IPS-18a (cell line): ENCODE measurements around the gene DUOX1.
"Not testable (repeated sequence)": the region's sequence is repeated elsewhere in the genome, so short reads cannot be mapped to it uniquely, and the experiment has no call there.

Source experiments
- H3K27ac ChIP-seq: one replicate; pipeline ENCODE4 v1.5.1; 2013; ENCODE audit warnings: low read length
- H3K27me3 ChIP-seq: one replicate; pipeline ENCODE4 v1.6.1; 2013; ENCODE audit warnings: mild to moderate bottlenecking, low read length; ENCODE audit not compliant: control insufficient read depth, insufficient read depth
- H3K36me3 ChIP-seq: one replicate; pipeline ENCODE4 v1.6.1; 2013; ENCODE audit warnings: low read depth, low read length; ENCODE audit not compliant: control insufficient read depth
- H3K4me1 ChIP-seq: one replicate; pipeline ENCODE4 v1.6.1; 2013; ENCODE audit warnings: low read depth, low read length; ENCODE audit not compliant: control insufficient read depth
- H3K4me3 ChIP-seq: one replicate; pipeline ENCODE4 v1.5.1; 2013; ENCODE audit warnings: low read length
- H3K9ac ChIP-seq: one replicate; pipeline ENCODE4 v1.6.1; 2013; ENCODE audit warnings: mild to moderate bottlenecking, low read length, moderate library complexity
- H3K9me3 ChIP-seq: one replicate; pipeline ENCODE4 v1.6.1; 2013; ENCODE audit warnings: low read depth, low read length; ENCODE audit not compliant: control insufficient read depth

DUOX1 gene

GRCh38 chr15:45093622-45094357 is 36.0 kb upstream of the DUOX1 start:
- H3K9ac ChIP-seq: no peak overlapping the region
- no peaks in the 10 kb centered on the region for H3K36me3 ChIP-seq

GRCh38 chr15:45094358-45094730 is 35.5 kb upstream of the DUOX1 start:
- H3K4me1 ChIP-seq: no peaks in the 10 kb centered on the region
- no peaks in the 10 kb centered on the region for H3K36me3 ChIP-seq
- H3K9ac ChIP-seq: no peak overlapping the region
- H3K27ac ChIP-seq: no peak overlapping the region
- no peak overlapping the region for H3K4me3 ChIP-seq
- H3K27me3 ChIP-seq: no peaks in the 10 kb centered on the region
- H3K9me3 ChIP-seq: no peaks in the 10 kb centered on the region

More at GRCh38 chr15:45093622-45094357, 36.0 kb upstream of the DUOX1 start:
- no peaks in the 10 kb centered on the region for H3K4me1 ChIP-seq
- H3K27me3 ChIP-seq: no peaks in the 10 kb centered on the region
- H3K9me3 ChIP-seq: no peaks in the 10 kb centered on the region
- no peak overlapping the region for H3K4me3 ChIP-seq
- H3K27ac ChIP-seq: no peak overlapping the region

- Histone ChIP-seq H3K9ac (no peak overlapping the region), H3K27ac (no peak overlapping the region), H3K27me3 (peaks cover 3% of the 10 kb centered on the region), H3K36me3 (no peaks in the 10 kb centered on the region), H3K4me1 (peaks cover 3% of the 10 kb centered on the region), H3K9me3 (no peaks in the 10 kb centered on the region), H3K4me3 (no peak overlapping the region)
These were observed 34.1 kb upstream of the DUOX1 start for GRCh38 chr15:45095661-45096060.

- Histone ChIP-seq H3K36me3 (no peaks in the 10 kb centered on the region), H3K4me1 (peaks cover 14% of the 10 kb centered on the region), H3K9me3 (no peaks in the 10 kb centered on the region), H3K9ac (no peak overlapping the region), H3K27me3 (peaks cover 3% of the 10 kb centered on the region), H3K27ac (no peak overlapping the region), H3K4me3 (no peak overlapping the region)
These were observed 32.3 kb upstream of the DUOX1 start for GRCh38 chr15:45097466-45097865.

- no peak overlapping the region for H3K4me3 ChIP-seq
These were observed 30.1 kb upstream of the DUOX1 start for GRCh38 chr15:45099549-45100165.

GRCh38 chr15:45100884-45101625 is 28.7 kb upstream of the DUOX1 start:
- Histone ChIP-seq H3K27me3 (peaks cover 3% of the 10 kb centered on the region), H3K36me3 (no peaks in the 10 kb centered on the region), H3K4me1 (peaks cover 14% of the 10 kb centered on the region), H3K4me3 (no peak overlapping the region), H3K9me3 (no peaks in the 10 kb centered on the region), H3K9ac (no peak overlapping the region), H3K27ac (no peak overlapping the region)

More at GRCh38 chr15:45099549-45100165, 30.1 kb upstream of the DUOX1 start:
- peaks cover 14% of the 10 kb centered on the region for H3K4me1 ChIP-seq
- H3K9me3 ChIP-seq: no peaks in the 10 kb centered on the region
- no peak overlapping the region for H3K27ac ChIP-seq
- no peaks in the 10 kb centered on the region for H3K36me3 ChIP-seq
- no peak overlapping the region for H3K9ac ChIP-seq
- peaks cover 3% of the 10 kb centered on the region for H3K27me3 ChIP-seq

- Histone ChIP-seq H3K4me1 (peaks cover 14% of the 10 kb centered on the region), H3K4me3 (no peak overlapping the region), H3K27me3 (peaks cover 3% of the 10 kb centered on the region), H3K9ac (no peak overlapping the region), H3K9me3 (no peaks in the 10 kb centered on the region), H3K27ac (no peak overlapping the region), H3K36me3 (no peaks in the 10 kb centered on the region)
These were observed 28.0 kb upstream of the DUOX1 start for GRCh38 chr15:45101749-45102148.

GRCh38 chr15:45102226-45102625 is 27.6 kb upstream of the DUOX1 start:
- Histone ChIP-seq H3K27me3 (peaks cover 3% of the 10 kb centered on the region), H3K4me3 (no peak overlapping the region), H3K9me3 (no peaks in the 10 kb centered on the region)

GRCh38 chr15:45104170-45104569 is 25.6 kb upstream of the DUOX1 start:
- peaks cover 14% of the 10 kb centered on the region for H3K4me1 ChIP-seq
- H3K9ac ChIP-seq, H3K27ac ChIP-seq, H3K36me3 ChIP-seq, H3K27me3 ChIP-seq, H3K4me3 ChIP-seq, H3K9me3 ChIP-seq: not testable (repeated sequence)

More at GRCh38 chr15:45102226-45102625, 27.6 kb upstream of the DUOX1 start:
- Histone ChIP-seq H3K36me3 (no peaks in the 10 kb centered on the region), H3K9ac (no peak overlapping the region), H3K27ac (no peak overlapping the region), H3K4me1 (peaks cover 14% of the 10 kb centered on the region)

- Histone ChIP-seq H3K27me3 (peaks cover 21% of the 10 kb centered on the region), H3K9ac (no peak overlapping the region), H3K27ac (no peak overlapping the region), H3K4me1 (peaks cover 12% of the 10 kb centered on the region), H3K36me3 (no peaks in the 10 kb centered on the region), H3K9me3 (no peaks in the 10 kb centered on the region), H3K4me3 (no peak overlapping the region)
These were observed 24.2 kb upstream of the DUOX1 start for GRCh38 chr15:45105586-45105985.

GRCh38 chr15:45106002-45106790 is 23.6 kb upstream of the DUOX1 start:
- H3K27me3 ChIP-seq: peaks cover 27% of the 10 kb centered on the region
- no peaks in the 10 kb centered on the region for H3K36me3 ChIP-seq

More at GRCh38 chr15:45106002-45106790, 23.6 kb upstream of the DUOX1 start:
- Histone ChIP-seq H3K27ac (no peak overlapping the region), H3K4me1 (peaks cover 6% of the 10 kb centered on the region), H3K9ac (no peak overlapping the region), H3K9me3 (no peaks in the 10 kb centered on the region), H3K4me3 (no peak overlapping the region)
